Ishikawa (cell line): Measurements from ENCODE around the gene DCBLD2.

ENCODE experiments used
- CEBPB ChIP-seq: IDR thresholded peaks from 2 replicates; pipeline ENCODE4 v1.6.1; 2012
- CREB1 ChIP-seq: IDR thresholded peaks from 2 replicates; pipeline ENCODE4 v1.6.1; 2012; ENCODE audit warnings: low read depth
- EGR1 ChIP-seq: IDR thresholded peaks from 2 replicates; pipeline ENCODE4 v1.6.1; 2012
- EP300 ChIP-seq: IDR thresholded peaks from 2 replicates; pipeline ENCODE4 v1.6.1; 2012; ENCODE audit warnings: borderline replicate concordance
- FOXM1 ChIP-seq: IDR thresholded peaks from 2 replicates; pipeline ENCODE4 v1.6.1; 2012; ENCODE audit warnings: low read depth, borderline replicate concordance
- NFIC ChIP-seq: IDR thresholded peaks from 2 replicates; pipeline ENCODE4 v1.6.1; 2012
- RAD21 ChIP-seq: IDR thresholded peaks from 2 replicates; pipeline ENCODE4 v1.6.1; 2012; ENCODE audit warnings: low read depth
- TAF1 ChIP-seq: IDR thresholded peaks from 2 replicates; pipeline ENCODE4 v1.6.1; 2012; ENCODE audit warnings: low read depth, mild to moderate bottlenecking
- TCF12 ChIP-seq: IDR thresholded peaks from 2 replicates; pipeline ENCODE4 v1.6.1; 2012; ENCODE audit warnings: low read depth
- TEAD4 ChIP-seq: IDR thresholded peaks from 2 replicates; pipeline ENCODE4 v1.6.1; 2012
- YY1 ChIP-seq: IDR thresholded peaks from 2 replicates; pipeline ENCODE4 v1.6.1; 2012; ENCODE audit warnings: low read depth
- ZBTB7A ChIP-seq: IDR thresholded peaks from 2 replicates; pipeline ENCODE4 v1.6.1; 2012; ENCODE audit warnings: low read depth
- TF ChIP-seq, protein P1 (sequence below): IDR thresholded peaks from 2 replicates; pipeline ENCODE4 v1.6.1; 2012
- TF ChIP-seq, protein P2 (sequence below): IDR thresholded peaks from 2 replicates; pipeline ENCODE4 v1.6.1; 2012; ENCODE audit warnings: low read depth, mild to moderate bottlenecking
- TF ChIP-seq, protein P3 (sequence below): IDR thresholded peaks from 2 replicates; pipeline ENCODE4 v1.6.1; 2012

Gene DCBLD2

DNA sequence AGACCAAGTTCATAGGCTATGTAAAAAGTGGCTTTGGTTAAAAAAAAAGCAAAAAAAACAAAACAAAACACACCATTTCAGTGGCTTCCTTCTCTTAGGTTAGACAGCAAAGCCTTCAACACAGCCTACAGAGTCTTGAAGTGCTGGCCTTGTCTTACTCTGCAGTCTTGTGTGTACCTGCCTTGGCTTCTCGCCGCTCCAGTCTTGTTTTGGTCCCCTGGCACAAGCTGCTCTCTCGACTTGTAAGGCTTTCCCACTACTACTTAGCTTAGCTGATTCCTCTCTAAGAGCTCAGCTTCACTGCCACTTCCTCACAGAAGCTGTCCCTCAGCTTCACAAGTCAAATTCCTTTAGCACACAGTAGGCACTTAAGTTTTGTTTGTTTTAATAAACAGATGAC, 75.4 kb downstream of the DCBLD2 start:
- TF ChIP-seq, protein P1, sequence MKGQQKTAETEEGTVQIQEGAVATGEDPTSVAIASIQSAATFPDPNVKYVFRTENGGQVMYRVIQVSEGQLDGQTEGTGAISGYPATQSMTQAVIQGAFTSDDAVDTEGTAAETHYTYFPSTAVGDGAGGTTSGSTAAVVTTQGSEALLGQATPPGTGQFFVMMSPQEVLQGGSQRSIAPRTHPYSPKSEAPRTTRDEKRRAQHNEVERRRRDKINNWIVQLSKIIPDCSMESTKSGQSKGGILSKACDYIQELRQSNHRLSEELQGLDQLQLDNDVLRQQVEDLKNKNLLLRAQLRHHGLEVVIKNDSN = no peak
- TF ChIP-seq EP300 (no peak), NFIC (no peak), TAF1 (no peak), TCF12 (no peak), CEBPB (no peak), FOXM1 (no peak), CREB1 (no peak), YY1 (no peak), TEAD4 (no peak), ZBTB7A (no peak), EGR1 (no peak)
- TF ChIP-seq, protein P2, sequence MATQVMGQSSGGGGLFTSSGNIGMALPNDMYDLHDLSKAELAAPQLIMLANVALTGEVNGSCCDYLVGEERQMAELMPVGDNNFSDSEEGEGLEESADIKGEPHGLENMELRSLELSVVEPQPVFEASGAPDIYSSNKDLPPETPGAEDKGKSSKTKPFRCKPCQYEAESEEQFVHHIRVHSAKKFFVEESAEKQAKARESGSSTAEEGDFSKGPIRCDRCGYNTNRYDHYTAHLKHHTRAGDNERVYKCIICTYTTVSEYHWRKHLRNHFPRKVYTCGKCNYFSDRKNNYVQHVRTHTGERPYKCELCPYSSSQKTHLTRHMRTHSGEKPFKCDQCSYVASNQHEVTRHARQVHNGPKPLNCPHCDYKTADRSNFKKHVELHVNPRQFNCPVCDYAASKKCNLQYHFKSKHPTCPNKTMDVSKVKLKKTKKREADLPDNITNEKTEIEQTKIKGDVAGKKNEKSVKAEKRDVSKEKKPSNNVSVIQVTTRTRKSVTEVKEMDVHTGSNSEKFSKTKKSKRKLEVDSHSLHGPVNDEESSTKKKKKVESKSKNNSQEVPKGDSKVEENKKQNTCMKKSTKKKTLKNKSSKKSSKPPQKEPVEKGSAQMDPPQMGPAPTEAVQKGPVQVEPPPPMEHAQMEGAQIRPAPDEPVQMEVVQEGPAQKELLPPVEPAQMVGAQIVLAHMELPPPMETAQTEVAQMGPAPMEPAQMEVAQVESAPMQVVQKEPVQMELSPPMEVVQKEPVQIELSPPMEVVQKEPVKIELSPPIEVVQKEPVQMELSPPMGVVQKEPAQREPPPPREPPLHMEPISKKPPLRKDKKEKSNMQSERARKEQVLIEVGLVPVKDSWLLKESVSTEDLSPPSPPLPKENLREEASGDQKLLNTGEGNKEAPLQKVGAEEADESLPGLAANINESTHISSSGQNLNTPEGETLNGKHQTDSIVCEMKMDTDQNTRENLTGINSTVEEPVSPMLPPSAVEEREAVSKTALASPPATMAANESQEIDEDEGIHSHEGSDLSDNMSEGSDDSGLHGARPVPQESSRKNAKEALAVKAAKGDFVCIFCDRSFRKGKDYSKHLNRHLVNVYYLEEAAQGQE = no peak

DNA sequence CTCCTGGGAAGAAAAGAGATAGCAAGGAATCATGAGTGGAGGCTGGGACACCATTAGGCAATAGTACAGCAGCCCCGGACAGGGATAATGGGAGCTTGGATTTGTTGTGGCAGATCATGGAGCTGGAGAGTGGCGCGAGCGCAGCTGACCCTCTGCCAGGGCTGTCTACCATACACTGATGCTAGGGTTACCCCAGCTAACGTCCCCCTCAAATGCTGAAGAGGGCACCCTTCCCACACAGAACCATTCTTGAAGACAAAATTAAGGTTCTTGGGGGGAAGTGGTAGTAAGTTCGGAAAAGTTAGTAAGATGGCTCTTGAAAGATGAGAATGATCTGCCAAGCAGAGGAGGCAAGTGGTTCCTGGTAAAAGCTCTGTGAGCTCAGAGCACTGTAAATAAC, 77.2 kb downstream of the DCBLD2 start:
- no peak for TF ChIP-seq YY1
- no peak for TF ChIP-seq CREB1
- TF ChIP-seq, protein P1 = no peak
- TF ChIP-seq TEAD4 = no peak
- no peak for TF ChIP-seq EP300
- TF ChIP-seq CEBPB = no peak
- TF ChIP-seq TCF12 = no peak
- TF ChIP-seq ZBTB7A = no peak

DNA sequence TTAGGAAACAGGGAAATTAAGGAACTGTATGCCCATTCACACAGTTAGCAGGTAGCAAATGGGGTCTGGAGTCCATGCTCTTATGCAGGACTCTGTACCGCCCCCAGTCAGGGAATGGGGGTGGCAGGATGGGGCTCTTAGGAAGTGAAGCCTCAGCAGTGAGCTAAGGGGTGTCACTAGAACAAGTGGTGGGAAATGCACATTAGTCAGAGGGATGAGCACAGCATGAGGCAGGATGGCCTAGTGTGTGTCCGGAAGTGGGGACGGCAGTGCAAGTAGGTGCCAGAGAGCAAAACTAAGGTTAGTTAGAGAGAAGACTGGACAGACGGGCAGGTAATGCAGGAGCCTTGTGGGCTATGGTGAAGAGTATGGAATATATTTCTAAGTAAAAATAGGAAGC, 77.7 kb downstream of the DCBLD2 start:
- no peak for TF ChIP-seq CREB1
- no peak for TF ChIP-seq FOXM1
- TF ChIP-seq TCF12 = no peak
- no peak for TF ChIP-seq TAF1
- TF ChIP-seq, protein P2 = no peak
- no peak for TF ChIP-seq EP300
- TF ChIP-seq, protein P1 = no peak
- TF ChIP-seq RAD21 = no peak
- TF ChIP-seq ZBTB7A = no peak
- no peak for TF ChIP-seq CEBPB
- no peak for TF ChIP-seq TEAD4
- no peak for TF ChIP-seq EGR1
- no peak for TF ChIP-seq YY1
- TF ChIP-seq, protein P3, sequence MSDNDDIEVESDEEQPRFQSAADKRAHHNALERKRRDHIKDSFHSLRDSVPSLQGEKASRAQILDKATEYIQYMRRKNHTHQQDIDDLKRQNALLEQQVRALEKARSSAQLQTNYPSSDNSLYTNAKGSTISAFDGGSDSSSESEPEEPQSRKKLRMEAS = no peak
- TF ChIP-seq NFIC = no peak

DNA sequence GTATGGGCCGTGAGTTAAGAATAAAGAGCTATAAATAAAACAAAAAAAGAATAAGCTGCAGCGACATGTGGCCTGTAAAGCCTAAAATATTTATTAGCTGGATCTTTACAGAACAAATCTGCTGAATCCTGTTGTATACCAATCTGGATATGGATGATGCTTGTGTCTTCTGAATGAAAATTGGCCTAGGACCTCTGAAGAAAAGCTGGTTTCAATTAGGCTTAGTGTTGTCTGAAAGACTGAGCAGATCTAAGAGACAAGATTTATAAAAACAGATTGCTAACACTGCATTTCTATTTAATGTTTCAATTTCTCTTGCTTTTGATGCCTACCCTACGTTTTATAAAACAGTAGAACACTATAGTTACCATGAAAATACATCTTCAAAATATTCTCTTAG, 80.4 kb downstream of the DCBLD2 start:
- TF ChIP-seq RAD21 (no peak), EP300 (no peak), CEBPB (no peak), TAF1 (no peak), FOXM1 (no peak), TEAD4 (no peak), YY1 (no peak), CREB1 (no peak), TCF12 (no peak), NFIC (no peak), EGR1 (no peak), ZBTB7A (no peak)
- TF ChIP-seq, protein P3 = no peak
- TF ChIP-seq, protein P2 = no peak
- TF ChIP-seq, protein P1 = no peak
